Effector CD8-positive, alpha-beta T cell (primary cell): ENCODE results near the gene RAB43.
"Not testable (repeated sequence)": the region's sequence is repeated elsewhere in the genome, so short reads cannot be mapped to it uniquely, and the experiment has no call there.

Experiments used
- DNase-seq: peaks from one replicate; lab custom pipeline; 2025; lab: John Stamatoyannopoulos, UW

The RAB43 gene

DNA sequence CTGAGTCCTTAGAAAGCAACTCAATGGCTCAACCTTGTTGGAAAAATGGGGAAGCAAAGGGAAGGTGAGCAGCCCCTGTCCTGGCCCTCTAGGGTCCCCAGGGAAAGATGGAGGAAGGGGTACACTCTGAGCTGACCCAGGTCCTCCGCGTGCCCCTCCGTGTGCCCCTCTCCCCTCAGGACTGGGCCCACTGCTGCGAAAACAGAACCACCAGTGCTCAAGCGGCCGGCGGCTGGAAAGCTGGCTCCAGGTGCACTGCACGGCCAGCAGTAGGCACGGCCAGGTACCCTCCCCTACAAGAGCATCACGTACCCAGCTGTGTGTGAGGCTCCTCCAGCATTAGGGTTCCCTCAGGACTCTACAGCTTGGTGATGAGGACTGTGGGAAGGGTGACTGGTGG is 26.3 kb downstream of the RAB43 start:
- no peak for DNase-seq

DNA sequence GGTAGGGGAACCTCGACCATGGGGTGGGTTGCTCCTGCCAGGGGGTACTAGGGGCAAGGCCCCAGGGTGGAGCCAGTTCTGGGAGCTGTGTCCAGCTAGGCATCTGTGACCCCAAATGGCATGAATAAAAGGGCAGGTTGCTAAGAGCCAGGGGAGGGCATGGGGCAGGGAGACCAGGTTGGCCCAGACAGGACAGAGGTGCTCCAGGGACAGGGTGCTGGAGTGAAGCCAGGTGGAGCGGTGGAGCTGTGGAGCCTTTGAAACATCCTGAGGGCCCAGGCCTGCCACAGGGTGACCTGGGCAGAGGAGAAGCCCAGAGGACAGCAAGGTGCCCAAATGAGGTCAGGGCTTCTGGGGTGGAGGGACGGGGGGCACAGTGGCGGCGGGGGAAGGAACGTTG is 33.3 kb downstream of the RAB43 start:
- DNase-seq: not testable (repeated sequence)

DNA sequence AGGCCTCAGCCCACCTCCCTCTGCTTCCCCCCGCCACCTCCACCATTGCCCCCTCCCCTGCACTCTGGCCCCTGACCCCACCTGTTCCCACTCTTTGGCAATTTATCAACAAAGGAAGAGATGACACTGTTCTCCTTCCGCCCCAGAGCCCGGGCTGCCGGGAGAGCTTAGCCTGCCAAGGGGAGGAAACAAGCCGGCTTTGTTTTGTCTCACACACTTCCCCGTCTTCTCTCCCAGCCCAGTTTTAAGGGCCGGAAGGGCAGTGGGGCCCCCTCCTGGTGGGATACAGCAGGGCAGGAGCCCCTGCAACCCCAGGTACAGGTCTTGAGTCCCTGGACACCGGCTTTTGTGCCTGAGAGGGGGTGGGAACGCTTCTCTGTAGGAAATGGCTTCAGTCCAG is 33.7 kb downstream of the RAB43 start:
- DNase-seq: not testable (repeated sequence)

DNA sequence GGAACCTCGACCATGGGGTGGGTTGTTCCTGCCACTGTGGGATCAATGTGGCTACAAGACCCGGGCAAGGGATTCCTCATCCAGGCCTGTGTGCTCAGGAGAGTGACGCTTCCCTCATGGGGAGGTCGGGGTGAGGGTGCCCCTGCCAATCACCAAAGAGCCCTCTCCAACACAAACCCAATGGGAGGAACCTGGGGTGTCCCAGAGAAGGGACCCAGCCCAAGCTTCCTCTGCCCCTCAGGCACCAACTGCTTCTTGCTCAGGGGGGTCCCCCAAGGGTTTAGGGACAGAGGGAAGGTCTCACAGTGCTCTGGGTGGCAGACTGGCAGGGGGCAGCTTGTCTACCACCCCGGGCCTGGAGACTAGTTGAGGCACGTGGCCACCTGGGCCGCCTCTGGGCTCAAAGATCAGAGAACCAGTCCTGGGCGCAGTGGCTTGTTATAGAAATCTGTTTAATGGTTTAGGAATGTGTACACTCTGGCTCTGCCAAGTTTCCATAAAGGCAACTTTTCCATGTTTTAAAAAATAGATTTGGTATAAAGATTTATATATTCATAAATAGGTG is 34.4 kb downstream of the RAB43 start:
- no peak for DNase-seq

DNA sequence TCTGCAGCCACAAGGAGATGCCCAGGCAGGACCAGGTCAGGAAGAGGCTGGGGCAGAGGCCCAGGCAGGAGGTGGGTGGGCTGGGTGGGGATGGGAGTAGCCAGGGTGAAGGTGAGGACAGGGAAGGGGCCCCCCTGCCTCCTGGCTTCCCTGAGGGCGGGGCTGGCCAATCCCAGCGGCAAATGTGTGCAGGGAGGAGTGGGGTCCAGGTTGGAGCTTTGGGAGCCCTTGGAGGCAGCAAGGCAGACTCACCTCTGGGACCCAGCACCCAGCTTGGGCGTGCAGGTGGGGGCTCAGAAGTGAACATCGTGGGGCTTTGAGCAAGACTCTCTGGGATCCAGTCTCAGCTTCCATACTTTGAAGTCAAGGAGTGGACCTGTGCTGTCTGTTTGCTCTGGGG is 35.8 kb downstream of the RAB43 start:
- no peak for DNase-seq

DNA sequence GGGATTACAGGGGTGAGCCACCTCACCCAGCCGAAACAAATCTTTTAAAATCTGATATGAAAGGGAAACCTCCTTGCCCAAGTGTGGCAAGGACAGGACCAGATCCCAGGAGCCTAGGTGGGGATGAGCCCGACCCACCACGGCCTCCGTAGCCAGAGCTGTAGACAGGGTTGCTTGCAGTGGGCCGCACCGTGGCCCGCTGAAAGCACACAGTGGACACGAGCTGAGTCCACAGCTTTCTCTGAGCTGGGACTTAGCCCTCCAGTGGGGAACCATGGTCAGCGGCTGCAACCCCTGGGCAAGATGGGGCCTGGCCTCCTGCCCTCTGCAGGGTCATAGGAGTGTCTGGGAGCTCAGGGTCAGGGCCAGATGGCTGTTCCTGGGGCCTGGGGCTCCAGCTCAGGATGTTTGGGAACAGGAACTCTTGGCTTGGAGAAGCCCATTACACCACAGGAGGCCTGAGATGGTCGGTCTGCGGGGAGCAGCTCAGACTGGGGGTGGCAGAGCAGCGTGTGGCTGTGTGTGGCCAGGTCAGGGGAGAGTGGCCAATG is 36.4 kb downstream of the RAB43 start:
- no peak for DNase-seq

DNA sequence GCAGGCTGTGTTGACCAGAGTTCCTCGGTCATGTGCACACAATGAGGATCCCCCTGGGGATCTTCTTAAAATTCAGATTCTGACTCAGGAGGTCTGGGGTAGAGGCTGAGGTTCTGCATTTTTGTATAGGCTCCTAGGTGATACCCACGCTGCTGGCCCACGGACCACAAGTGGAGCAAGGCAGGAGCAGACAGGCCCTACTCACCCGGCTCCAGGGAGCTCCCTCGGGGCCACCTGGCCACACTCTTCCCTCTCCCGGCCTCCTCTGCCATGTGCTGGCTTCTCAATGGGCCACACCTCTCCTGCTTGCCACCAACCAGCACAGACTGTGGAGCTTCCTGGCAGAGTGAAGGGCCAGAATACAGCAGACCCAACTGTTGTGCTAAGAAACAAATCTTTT is 37.1 kb downstream of the RAB43 start:
- no peak for DNase-seq

DNA sequence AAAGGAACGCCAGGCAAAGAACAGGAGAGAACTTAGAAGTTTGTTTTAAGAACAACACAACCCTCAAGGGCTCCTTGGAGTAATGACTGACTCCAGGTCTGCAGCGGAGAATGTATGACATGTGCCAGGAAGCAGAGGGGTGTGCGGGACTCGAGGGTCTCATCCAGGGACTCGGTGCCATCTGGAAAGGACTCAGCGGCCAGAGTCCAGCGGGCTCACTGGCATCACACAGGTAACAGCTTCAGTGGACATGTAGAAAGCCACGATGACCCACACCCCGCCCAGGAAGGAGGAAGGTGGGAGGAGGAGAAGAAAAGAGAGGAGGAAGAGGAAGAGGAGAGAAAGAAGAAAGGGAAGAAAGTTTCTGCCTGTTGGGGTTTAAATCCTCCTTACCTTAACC is 39.6 kb downstream of the RAB43 start:
- no peak for DNase-seq

DNA sequence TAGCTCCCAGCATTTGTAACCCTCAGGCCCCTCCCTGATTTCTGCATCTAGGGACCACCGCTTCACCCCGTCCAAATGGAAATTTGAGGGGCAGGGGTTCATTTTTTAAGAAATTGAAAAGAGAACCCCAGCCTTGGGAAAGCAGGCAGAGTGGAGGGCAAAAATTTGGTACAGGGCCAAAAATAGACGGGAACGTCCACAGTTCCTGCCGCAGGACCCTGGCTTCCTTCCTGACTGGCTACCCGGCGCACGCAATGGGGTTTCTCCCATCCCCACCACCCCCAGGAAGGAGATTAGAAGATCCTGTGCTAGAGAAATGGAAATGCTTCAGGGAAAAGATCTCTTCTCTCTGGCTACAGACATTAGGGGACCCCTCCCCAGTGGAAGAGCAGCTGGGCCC is 40.1 kb downstream of the RAB43 start:
- no peak for DNase-seq

DNA sequence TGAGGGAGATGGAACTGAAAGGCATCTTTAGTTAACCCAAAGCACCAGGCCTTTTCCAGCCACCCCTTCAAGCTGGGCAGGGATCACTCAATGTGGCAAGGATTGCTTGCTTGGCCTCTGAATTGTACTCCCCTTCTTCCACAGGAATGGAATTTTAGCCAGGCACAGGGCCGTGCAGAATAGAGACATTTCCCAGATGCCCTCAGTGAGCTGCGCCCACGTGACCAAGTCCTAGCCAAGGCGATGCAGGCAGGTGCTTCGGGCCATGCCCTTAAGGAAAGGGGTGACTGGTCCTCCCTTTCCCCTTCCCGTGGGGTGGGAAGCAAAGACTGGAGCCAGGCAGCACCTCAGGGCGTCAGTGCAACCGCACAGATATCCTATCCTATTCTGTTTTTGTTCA is 43.1 kb downstream of the RAB43 start:
- no peak for DNase-seq

DNA sequence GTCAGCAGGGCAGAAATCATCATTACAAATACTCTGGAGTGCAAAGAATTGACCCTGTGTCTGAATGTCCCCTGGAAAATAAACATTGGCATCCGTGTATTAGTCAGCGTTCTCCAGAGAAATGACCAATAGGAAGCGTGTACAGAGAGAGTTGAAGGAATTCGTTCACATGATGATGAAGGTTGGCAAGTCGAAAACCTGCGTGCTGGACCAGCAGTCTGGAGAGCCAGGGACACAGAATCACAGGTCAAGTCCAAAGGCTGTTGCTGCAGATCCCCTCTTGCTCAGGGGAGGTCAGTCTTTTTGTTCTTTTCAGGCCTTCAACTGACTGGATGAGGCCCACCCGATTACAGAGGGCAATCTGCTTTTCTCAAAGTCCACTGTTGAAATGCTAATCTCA is 44.4 kb downstream of the RAB43 start:
- DNase-seq: no peak

DNA sequence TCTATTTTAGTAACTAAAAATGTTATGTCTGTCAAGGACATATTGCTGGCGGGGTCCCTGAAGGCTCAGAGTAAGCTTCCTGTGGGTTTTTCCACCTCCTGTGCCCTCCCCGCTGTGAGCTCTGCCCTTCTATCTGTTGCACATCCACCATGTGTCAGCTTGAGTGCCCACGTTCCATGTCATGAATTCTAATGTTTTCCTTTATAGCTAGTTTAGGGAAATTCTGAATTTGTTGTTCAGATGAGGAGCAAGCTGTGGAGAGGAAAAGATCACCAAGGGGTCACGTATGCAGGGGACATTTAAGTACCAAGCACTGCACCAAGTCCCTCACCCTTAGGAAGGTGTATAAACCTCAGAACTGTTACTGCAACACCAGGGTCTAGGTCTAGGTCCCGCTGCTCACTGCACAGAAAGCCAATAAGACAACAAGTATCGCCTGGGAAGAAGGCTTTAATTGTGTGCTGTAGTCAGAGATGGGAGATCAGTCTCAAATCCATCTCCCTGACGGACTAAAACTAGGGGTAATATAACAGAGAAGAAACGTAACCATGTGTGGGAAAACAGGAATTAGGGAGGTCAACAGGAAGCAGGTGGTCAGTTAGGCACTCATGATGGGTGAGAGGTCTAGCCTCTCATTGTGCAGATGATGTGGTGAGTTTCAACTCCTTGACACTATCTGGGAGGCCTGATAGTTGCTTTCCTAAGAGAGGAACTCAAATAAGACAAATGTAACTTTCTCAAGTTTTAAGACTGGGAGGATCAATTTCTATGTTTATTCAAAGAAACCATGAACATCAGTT is 51.3 kb downstream of the RAB43 start:
- no peak for DNase-seq

DNA sequence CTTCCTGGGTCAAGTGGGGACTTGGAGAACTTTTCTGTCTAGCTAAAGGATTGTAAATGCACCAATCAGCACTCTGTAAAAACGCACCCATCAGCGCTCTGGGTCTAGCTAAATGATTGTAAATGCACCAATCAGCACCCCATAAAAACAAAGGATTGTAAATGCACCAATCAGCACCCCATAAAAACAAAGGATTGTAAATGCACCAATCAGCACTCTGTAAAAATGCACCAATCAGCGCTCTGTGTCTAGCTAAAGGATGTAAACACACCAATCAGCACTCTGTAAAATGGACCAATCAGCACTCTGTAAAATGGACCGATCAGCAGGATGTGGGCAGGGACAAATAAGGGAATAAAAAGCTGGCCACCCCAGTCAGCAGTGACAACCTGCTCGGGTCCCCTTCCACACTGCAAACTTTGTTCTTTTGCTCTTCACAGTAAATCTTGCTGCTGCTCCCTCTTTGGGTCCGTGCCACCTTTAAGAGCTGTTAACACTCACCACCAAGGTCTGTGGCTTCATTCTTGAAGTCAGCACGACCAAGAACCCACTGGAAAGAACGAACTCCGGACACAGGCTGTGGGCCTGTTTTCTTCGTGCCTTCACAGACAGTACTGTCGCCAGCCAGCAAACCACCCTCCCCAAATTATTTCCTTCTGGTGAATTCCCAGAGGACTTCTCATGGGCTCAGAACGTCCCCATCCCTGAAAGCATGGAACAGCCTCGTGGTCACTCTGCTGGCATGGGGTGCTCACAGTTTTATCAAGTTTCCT is 52.1 kb downstream of the RAB43 start:
- not testable (repeated sequence) for DNase-seq

DNA sequence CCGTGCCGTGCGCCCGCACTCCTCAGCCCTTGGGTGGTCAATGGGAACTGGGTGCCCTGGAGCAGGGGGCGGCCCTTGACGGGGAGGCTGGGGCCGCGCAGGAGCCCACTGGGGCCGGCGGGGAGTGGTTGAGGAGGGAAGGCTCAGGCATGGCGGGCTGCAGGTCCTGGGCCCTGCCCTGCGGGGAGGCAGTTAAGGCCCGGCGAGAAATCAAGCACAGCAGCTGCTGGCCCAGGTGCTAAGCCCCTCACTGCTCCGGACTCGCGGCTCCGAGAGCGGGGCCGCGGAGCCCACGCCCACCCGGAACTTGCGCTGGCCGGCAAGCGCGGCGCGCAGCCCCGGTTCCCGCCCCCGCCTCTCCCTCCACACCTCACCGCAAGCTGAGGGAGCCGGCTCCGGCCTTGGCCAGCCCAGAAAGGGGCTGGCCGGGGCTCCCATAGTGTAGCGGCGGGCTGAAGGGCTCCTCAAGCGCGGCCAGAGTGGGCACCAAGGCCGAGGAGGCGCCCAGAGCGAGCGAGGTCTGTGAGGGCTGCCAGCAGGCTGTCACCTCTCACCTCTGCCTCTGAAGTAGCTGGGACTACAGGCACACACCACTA is 53.2 kb downstream of the RAB43 start:
- DNase-seq: no peak

DNA sequence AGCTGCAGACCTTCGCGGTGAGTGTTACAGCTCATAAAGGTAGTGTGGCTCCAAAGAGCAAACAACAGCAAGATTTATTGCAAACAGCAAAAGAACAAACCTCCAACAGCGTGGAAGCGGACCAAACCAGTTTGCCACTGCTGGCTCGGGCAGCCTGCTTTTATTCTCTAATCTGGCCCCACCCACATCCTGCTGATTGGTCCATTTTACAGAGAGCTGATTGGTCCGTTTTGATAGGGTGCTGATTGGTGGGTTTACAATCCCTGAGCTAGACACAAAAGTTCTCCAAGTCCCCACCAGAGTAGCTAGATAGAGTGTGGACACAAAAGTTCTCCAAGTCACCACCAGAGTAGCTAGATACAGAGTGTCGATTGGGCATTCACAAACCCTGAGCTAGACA is 53.9 kb downstream of the RAB43 start:
- DNase-seq: not testable (repeated sequence)

DNA sequence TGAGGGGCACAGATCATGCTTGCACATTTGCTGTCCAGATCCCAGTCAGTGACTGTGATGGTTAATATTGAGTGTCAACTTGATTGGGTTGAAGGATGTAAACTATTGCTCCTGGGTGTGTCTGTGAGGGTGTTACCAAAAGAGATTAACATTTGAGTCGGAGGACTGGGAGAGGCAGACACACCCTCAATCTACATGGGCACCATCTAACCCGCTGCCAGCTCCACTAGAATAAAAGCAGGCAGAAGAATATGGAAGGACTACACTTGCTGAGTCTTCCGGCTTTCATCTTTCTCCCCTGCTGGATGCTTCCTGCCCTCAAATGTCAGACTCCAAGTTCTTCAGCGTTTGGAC is 55.9 kb downstream of the RAB43 start:
- DNase-seq: no peak

DNA sequence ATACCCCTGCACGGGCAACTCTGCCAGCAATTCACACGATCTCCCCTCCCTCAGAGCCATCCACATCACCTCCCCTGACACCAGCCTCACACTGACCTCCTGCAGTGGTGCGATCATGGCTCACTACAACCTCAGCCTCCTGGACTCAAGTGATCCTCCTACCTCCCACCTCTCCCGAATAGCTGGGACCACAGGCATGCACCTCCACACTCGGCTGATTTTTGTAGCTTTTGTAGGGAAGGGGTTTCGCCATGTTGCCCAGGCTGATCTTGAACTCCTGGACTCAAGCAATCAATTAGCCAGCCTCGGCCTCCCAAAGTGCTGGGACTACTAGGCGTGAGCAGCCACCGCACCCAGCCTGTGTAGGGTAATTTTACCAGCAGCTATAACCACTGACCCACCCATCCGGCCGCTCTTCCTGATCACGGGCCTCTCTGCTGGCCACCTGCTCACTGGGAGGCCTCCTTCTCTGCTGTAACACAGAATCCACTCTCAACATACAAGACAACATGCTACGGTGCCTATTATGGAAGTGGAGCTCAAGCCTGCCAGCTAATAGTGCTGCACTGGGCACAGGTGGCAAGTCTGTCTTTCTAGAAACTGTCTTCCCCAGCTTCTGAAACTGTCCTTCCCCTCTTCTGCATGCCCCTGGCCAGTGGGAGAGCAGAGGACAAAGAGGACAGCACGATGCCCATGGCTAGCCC is 56.4 kb downstream of the RAB43 start:
- no peak for DNase-seq

DNA sequence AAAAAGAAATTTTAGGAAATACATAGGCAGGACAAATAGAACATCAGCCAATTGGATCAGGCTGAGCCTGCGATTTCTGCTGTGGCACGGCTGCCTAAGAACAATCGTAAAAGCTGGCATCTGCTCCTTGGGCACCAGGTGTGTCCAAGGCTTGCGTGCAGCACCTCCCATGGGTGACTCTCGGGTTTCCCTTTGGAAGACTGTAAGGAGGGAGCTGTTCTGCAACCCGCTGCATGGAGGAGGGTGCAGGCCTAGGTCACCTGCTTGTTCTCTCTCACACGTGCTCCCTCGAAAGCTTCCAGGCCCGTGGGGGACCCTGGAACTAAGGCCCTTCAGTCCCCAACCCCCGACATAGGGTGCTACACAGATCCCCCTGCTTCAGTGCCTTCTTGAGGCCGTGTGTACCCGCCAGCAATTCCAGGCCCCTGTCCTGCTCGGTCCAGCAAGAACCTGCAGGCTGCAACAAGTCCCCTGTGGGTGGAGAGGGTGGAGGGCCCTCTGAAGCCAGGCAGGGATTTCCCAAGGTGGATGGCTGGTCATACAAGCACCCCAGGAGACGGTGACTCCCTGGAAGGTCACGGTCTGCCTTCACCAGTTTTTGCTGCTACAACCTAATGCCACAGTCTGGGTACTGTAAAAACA is 57.6 kb downstream of the RAB43 start:
- no peak for DNase-seq

DNA sequence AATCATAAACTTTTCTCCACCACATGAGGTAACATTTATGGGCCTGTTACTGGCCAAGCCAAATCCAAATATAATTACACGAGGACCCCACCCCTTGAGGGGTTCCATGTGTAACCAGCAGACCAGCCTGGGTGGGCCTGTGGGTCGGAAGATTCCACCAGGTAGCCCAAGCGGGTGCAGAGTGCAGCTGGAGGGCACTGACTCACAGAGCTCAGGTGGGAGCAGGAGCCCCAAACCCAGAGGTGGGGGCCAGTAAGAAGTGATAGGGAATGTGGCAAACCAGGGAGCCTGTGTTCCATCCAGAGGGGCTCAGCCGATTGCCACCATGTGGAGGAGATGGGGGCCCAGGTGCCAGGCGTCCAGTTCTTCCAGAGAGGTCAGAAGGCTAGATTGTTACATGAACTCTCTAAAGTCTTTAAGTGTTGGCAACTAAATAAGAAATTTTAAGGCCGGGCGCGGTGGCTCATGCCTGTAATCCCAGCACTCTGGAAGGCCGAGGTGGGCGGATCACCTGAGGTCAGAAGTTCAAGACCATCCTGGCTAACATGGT is 58.4 kb downstream of the RAB43 start:
- no peak for DNase-seq

DNA sequence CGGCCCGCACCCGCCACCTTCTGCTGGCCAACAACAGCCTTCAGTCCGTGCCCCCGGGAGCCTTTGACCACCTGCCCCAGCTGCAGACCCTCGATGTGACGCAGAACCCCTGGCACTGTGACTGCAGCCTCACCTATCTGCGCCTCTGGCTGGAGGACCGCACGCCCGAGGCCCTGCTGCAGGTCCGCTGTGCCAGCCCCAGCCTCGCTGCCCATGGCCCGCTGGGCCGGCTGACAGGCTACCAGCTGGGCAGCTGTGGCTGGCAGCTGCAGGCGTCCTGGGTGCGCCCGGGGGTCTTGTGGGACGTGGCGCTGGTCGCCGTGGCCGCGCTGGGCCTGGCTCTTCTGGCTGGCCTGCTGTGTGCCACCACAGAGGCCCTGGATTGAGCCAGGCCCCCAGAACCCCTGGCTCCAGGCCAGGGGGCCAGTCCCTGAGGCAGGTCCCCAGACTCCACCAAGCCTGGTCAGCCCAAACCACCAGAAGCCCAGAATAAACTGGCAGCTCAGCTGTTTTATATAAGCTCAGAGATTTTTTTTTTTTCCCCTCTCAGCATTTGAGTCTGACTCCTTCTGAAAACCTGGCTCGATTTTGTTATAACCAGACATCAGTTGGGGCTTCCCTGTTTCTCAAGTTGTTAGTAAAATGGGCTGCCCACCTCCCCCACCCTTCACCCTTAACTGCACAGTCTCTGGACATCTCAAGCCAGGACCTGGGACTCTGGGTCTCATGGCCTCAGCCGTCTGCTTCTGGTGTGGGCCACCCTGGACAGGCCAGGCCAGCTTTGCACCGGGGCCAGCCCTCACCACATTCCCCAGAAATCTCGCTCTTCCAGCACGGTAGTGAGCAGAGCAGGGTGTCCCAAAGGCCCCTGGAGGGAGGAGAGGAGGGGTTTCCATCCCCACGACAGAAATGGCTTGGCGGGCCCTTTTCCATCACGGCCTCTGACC is 59.4 kb downstream of the RAB43 start:
- DNase-seq: no peak
